GM18519 (cell line): Measurements from ENCODE around the gene NACC1.

ENCODE experiments used
- ATAC-seq: cut with Tn5 transposase; IDR thresholded peaks from one replicate; pipeline ENCODE4 v1.9.1; 2021; ENCODE audit warnings: mild to moderate bottlenecking, moderate library complexity; ENCODE audit not compliant: unreplicated experiment, low FRiP score

Gene NACC1

GRCh38 chr19:13099073-13099999 is 18.7 kb upstream of the NACC1 start:
- no peak for ATAC-seq

GRCh38 chr19:13100031-13100588 is 18.0 kb upstream of the NACC1 start:
- no peak for ATAC-seq

- no peak for ATAC-seq
Observed at GRCh38 chr19:13100841-13101589, 17.0 kb upstream of the NACC1 start.

DNA sequence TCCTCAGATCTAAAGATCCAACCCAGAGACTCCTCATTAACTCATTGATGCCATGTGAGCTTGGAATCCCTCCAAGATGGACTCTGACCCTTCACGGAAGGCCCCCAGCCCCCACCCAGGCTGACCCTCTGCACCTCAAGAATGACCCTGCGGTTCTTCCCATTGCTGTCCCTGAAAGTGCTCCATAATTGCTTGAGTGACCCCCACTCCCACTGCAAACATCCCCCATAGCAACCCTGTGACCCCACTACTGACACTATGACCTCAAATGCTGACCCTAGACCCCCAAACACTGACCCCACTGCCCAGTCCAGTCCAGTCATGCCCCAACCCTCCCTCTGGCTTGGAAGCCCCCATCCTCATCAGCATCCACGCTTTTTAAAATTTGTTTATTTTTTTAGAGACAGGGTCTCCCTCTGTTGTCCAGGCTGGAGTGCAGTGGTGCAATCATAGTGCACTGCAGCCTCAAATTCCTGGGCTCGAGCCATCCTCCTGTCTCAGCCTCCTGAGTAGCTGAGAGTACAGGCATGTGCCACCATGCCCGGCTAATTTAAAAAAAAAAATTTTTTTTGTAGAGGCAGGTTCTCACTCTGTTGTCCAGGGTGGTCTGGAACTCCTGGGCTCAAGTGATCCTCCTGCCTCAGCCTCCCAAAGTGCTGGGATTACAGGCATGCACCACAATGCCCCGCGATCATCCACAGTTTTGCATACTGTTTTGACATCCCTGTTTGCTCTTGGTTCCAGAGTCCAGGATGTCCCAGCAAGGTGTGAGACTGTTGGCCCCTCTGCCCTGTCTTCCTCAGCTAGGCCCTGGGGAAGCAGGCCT is 16.3 kb upstream of the NACC1 start:
- no peak for ATAC-seq

DNA sequence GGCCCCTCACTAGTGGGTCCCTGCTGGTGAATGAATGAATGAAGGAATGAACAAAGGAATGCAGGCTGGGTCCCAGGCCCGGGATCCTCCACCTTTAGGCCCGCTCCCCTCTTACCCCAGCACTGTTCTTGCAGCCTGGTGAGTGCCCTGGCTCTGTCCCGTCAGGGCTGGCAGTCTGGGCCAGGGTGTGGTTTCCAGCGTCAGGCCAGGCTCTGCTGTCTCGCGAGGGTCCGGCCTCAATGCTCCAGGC is 15.7 kb upstream of the NACC1 start:
- ATAC-seq: no peak

- ATAC-seq: no peak
Observed at GRCh38 chr19:13102666-13103580, 15.1 kb upstream of the NACC1 start, which contains the start of gene LYL1. TSS of gene LYL1 (minus strand) at chr19:13102858. CDS start at chr19:13101171, 1,687 bp downstream.

- ATAC-seq: no peak
Observed at GRCh38 chr19:13103581-13104359, 14.3 kb upstream of the NACC1 start.

GRCh38 chr19:13104360-13104847 is 13.7 kb upstream of the NACC1 start:
- ATAC-seq: no peak

DNA sequence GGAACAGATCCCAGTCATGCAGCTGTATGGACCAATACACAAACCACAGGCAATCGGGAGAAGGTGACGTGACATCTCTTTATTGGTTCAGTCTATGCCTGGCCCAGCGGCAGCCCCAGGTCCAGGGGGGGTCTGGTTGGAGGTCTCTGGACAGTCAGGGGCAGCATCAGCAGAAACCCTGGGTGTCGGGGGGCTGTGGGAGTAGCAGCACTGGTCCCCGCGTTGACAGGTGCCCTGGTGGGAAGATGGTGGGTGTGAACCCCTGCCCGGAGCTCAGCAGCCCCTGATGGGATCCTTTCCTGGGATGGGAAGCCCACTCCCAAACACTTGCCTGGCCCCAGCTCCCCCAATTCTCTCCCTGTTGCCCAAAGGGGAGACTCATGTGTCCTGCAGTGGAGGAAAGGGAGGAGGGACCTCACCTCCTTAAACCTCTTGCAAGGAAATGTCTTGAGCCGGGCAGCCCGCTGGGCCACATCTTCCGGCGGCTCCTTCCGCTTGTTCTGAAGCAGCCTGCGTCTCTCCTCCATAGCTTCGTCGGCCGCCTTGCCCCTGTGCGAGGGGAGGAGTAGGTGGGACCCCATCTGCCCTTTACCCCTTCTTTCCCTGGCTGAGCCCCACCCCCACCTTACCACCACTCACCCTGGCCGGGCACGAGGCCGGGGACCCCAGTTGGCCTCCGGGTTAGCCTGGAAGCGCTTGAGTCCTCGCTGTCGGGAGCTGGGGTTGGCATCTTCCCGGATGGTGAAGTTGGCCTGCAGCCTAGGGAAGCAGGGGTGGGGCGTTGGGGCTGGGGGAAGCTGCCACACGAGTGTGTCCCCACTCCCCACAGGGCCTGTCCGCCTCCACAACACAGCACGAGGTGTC is 13.0 kb upstream of the NACC1 start:
- no peak for ATAC-seq

- ATAC-seq: no peak
Observed at GRCh38 chr19:13109361-13110098, 8.5 kb upstream of the NACC1 start.

- no peak for ATAC-seq
Observed at GRCh38 chr19:13110099-13110610, 7.9 kb upstream of the NACC1 start.

GRCh38 chr19:13112555-13112954 is 5.5 kb upstream of the NACC1 start:
- no peak for ATAC-seq

GRCh38 chr19:13115936-13116281 is 2.2 kb upstream of the NACC1 start:
- no peak for ATAC-seq

DNA sequence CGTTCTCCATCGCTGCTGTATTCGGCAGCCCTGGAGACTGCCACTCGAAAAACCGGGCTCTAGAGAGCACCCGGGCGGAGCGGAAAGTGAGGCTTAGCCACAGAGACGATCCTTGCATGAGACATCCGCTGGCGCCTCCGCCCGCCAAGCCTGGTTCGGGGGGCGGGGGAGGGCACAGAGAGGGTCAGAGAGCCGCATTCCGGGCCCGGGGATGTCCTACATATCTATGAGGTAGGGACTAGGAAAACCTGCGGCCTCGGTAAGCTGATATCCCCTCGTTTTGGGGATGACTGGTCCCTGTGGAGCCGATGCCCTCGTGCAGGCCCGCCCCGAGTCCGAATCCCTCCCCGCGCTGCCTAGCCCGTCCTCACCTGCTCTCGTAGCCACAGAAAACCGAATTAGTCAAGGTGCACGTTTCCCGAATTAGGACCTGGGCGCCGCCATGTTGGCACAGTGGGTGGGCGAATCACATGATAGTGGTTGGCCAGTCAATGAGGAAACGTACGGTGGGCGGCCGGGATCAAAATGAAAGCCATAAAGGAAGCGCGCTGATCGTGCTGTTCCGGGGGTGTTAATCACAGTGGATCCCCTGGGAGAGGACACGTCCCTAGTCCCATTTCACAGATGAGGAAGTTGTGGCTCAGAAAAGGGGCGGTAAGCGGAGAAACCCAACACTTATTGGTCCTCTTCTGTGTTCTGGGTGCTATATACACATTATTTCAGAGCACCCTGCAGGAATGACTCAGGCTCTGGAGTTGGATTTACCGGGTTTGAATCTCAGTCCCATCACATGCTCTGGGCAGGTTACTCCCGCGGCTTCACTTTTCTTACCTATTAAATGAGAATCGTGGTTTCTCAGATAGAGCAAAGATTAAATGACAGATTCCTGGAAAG is 1.5 kb upstream of the NACC1 start, which contains the start of gene TRMT1:
TRMT1 (minus strand) TSS at position 459 of the 894 bp plus-strand sequence; CDS start at position 118, 341 bp downstream.
- no peak for ATAC-seq

GRCh38 chr19:13117176-13117771 is 790 bp upstream of the NACC1 start:
- ATAC-seq: no peak
